Stimulated activated naive CD8-positive, alpha-beta T cell treated with anti-CD3 and anti-CD28 coated beads, Interleukin-15, amount 100 ng/mL, for 72 hours (primary cell): ENCODE measurements around the gene DGKB.
A peak's percentile ranks its signal among the peaks of the same experiment; 100 is the strongest.
"Not testable (repeated sequence)": the region's sequence is repeated elsewhere in the genome, so short reads cannot be mapped to it uniquely, and the experiment has no call there.

ENCODE experiments used
- ATAC-seq: fragments of 150-1000 bp; cut with Tn5 transposase; 2 replicates; pipeline ENCODE4 v1.10.0; 2021; ENCODE audit warnings: mild to moderate bottlenecking, moderate library complexity
- DNase-seq, 2 donors: peaks; one replicate each; pipeline ENCODE4 v3.0.0; 2021 to 2022
- H3K27ac Mint-ChIP-seq, 2 donors: one replicate each; pipeline ENCODE4 v1.8.0; 2022; ENCODE audit warnings: mild to moderate bottlenecking in 2 of 2, mixed read lengths in 2 of 2, moderate library complexity in 2 of 2
- H3K27me3 Mint-ChIP-seq: one replicate; pipeline ENCODE4 v1.8.0; 2022; ENCODE audit warnings: mixed read lengths
- H3K4me1 Mint-ChIP-seq: one replicate; pipeline ENCODE4 v1.8.0; 2022; ENCODE audit warnings: mild to moderate bottlenecking, mixed read lengths
- H3K4me3 Mint-ChIP-seq, 2 donors: one replicate each; pipeline ENCODE4 v1.8.0; 2022; ENCODE audit warnings: mild to moderate bottlenecking in 2 of 2, mixed read lengths in 2 of 2, moderate library complexity in 1 of 2
- H3K9me3 Mint-ChIP-seq, 2 donors: one replicate each; pipeline ENCODE4 v1.8.0; 2022; ENCODE audit warnings: mixed read lengths in 2 of 2

Gene DGKB

GRCh38 chr7:14497390-14497789 lies 405.2 kb downstream of the DGKB start:
- Mint-ChIP-seq H3K9me3 (peaks cover 0 to 11% of the 10 kb centered on the region in 2 donors), H3K27ac (no peak overlapping the region), H3K27me3 (no peaks in the 10 kb centered on the region), H3K4me3 (no peak overlapping the region), H3K4me1 (no peaks in the 10 kb centered on the region)
- ATAC-seq (no peak), DNase-seq (no peak)

GRCh38 chr7:14495633-14496032 lies 406.9 kb downstream of the DGKB start:
- ATAC-seq, result no peak
- H3K27me3 Mint-ChIP-seq, result no peaks in the 10 kb centered on the region
- no peak overlapping the region for H3K4me3 Mint-ChIP-seq
- H3K9me3 Mint-ChIP-seq, result no peaks in the 10 kb centered on the region
- no peak for DNase-seq
- H3K4me1 Mint-ChIP-seq, result no peaks in the 10 kb centered on the region
- no peak overlapping the region for H3K27ac Mint-ChIP-seq

GRCh38 chr7:14487701-14488395 lies 414.7 kb downstream of the DGKB start:
- no peak overlapping the region for H3K4me3 Mint-ChIP-seq
- no peak for DNase-seq
- H3K9me3 Mint-ChIP-seq, result no peaks in the 10 kb centered on the region
- no peak for ATAC-seq
- H3K27ac Mint-ChIP-seq, result no peak overlapping the region
- no peaks in the 10 kb centered on the region for H3K4me1 Mint-ChIP-seq
- no peaks in the 10 kb centered on the region for H3K27me3 Mint-ChIP-seq

GRCh38 chr7:14483663-14484062 lies 418.9 kb downstream of the DGKB start:
- no peaks in the 10 kb centered on the region for H3K27me3 Mint-ChIP-seq
- DNase-seq (no peak), ATAC-seq (no peak)

GRCh38 chr7:14480281-14480680 lies 422.3 kb downstream of the DGKB start:
- ATAC-seq (no peak), DNase-seq (no peak)
- H3K27me3 Mint-ChIP-seq, result no peaks in the 10 kb centered on the region
- no peak overlapping the region for H3K4me3 Mint-ChIP-seq
- no peaks in the 10 kb centered on the region for H3K9me3 Mint-ChIP-seq
- no peak overlapping the region for H3K27ac Mint-ChIP-seq
- H3K4me1 Mint-ChIP-seq, result no peaks in the 10 kb centered on the region

More at GRCh38 chr7:14483663-14484062, 418.9 kb downstream of the DGKB start:
- H3K27ac Mint-ChIP-seq, result no peak overlapping the region
- H3K4me1 Mint-ChIP-seq, result no peaks in the 10 kb centered on the region
- H3K4me3 Mint-ChIP-seq, result no peak overlapping the region
- H3K9me3 Mint-ChIP-seq, result no peaks in the 10 kb centered on the region

GRCh38 chr7:14478834-14479510 lies 423.6 kb downstream of the DGKB start:
- H3K27ac Mint-ChIP-seq, result no peak overlapping the region
- ATAC-seq (no peak), DNase-seq (no peak)
- H3K4me1 Mint-ChIP-seq, result no peaks in the 10 kb centered on the region
- H3K4me3 Mint-ChIP-seq, result no peak overlapping the region
- H3K27me3 Mint-ChIP-seq, result no peaks in the 10 kb centered on the region
- no peaks in the 10 kb centered on the region for H3K9me3 Mint-ChIP-seq

GRCh38 chr7:14461716-14462115 lies 440.8 kb downstream of the DGKB start:
- H3K27me3 Mint-ChIP-seq, DNase-seq, H3K4me1 Mint-ChIP-seq, H3K27ac Mint-ChIP-seq, H3K9me3 Mint-ChIP-seq, ATAC-seq, H3K4me3 Mint-ChIP-seq: not testable (repeated sequence)

- not testable (repeated sequence) for H3K4me3 Mint-ChIP-seq, DNase-seq, ATAC-seq, H3K9me3 Mint-ChIP-seq, H3K27me3 Mint-ChIP-seq, H3K27ac Mint-ChIP-seq, H3K4me1 Mint-ChIP-seq
These were observed 443.7 kb downstream of the DGKB start for GRCh38 chr7:14458846-14459245.

GRCh38 chr7:14457568-14458453 lies 444.7 kb downstream of the DGKB start:
- ATAC-seq (no peak), DNase-seq (peak; percentile 12 to 17)
- no peaks in the 10 kb centered on the region for H3K27me3 Mint-ChIP-seq
- no peaks in the 10 kb centered on the region for H3K4me1 Mint-ChIP-seq
- no peak overlapping the region for H3K4me3 Mint-ChIP-seq
- H3K27ac Mint-ChIP-seq, result no peak overlapping the region
- no peaks in the 10 kb centered on the region for H3K9me3 Mint-ChIP-seq

GRCh38 chr7:14449291-14449690 lies 453.3 kb downstream of the DGKB start:
- Mint-ChIP-seq H3K9me3 (peaks cover 7 to 9% of the 10 kb centered on the region in 2 donors), H3K4me1 (peaks cover 11% of the 10 kb centered on the region), H3K4me3 (no peak overlapping the region), H3K27ac (no peak overlapping the region), H3K27me3 (no peaks in the 10 kb centered on the region)
- DNase-seq (no peak), ATAC-seq (no peak)

- H3K9me3 Mint-ChIP-seq, result peaks cover 7 to 9% of the 10 kb centered on the region in 2 donors
- no peaks in the 10 kb centered on the region for H3K27me3 Mint-ChIP-seq
- ATAC-seq, result peak; percentile 94
- no peak overlapping the region for H3K4me3 Mint-ChIP-seq
- H3K4me1 Mint-ChIP-seq, result peaks cover 11% of the 10 kb centered on the region
- DNase-seq, result peak; percentile 2 to 36
- H3K27ac Mint-ChIP-seq, result no peak overlapping the region
These were observed 455.7 kb downstream of the DGKB start for GRCh38 chr7:14446829-14447228.

GRCh38 chr7:14446219-14446618 lies 456.3 kb downstream of the DGKB start:
- Mint-ChIP-seq H3K27me3 (no peaks in the 10 kb centered on the region), H3K4me3 (no peak overlapping the region), H3K4me1 (peaks cover 11% of the 10 kb centered on the region), H3K27ac (no peak overlapping the region), H3K9me3 (peaks cover 7 to 9% of the 10 kb centered on the region in 2 donors)
- no peak for DNase-seq
- no peak for ATAC-seq

GRCh38 chr7:14438366-14438765 lies 464.2 kb downstream of the DGKB start:
- H3K27me3 Mint-ChIP-seq, result no peaks in the 10 kb centered on the region
- H3K4me1 Mint-ChIP-seq, result no peaks in the 10 kb centered on the region
- H3K27ac Mint-ChIP-seq, result no peak overlapping the region

GRCh38 chr7:14436878-14437277 lies 465.7 kb downstream of the DGKB start:
- Mint-ChIP-seq H3K27me3 (no peaks in the 10 kb centered on the region), H3K27ac (no peak overlapping the region), H3K4me3 (no peak overlapping the region), H3K4me1 (no peaks in the 10 kb centered on the region), H3K9me3 (peaks cover 0 to 6% of the 10 kb centered on the region in 2 donors)
- DNase-seq (no peak), ATAC-seq (no peak)

More at GRCh38 chr7:14438366-14438765, 464.2 kb downstream of the DGKB start:
- Mint-ChIP-seq H3K9me3 (no peaks in the 10 kb centered on the region), H3K4me3 (no peak overlapping the region)
- ATAC-seq (no peak), DNase-seq (no peak)

GRCh38 chr7:14432924-14433323 lies 469.6 kb downstream of the DGKB start:
- ATAC-seq (no peak), DNase-seq (no peak)
- H3K4me3 Mint-ChIP-seq, result no peak overlapping the region
- peaks cover 7 to 11% of the 10 kb centered on the region in 2 donors for H3K9me3 Mint-ChIP-seq
- H3K27ac Mint-ChIP-seq, result no peak overlapping the region
- no peaks in the 10 kb centered on the region for H3K4me1 Mint-ChIP-seq
- no peaks in the 10 kb centered on the region for H3K27me3 Mint-ChIP-seq

GRCh38 chr7:14430926-14431325 lies 471.6 kb downstream of the DGKB start:
- Mint-ChIP-seq H3K27ac (no peak overlapping the region), H3K4me1 (no peaks in the 10 kb centered on the region), H3K4me3 (no peak overlapping the region), H3K27me3 (no peaks in the 10 kb centered on the region), H3K9me3 (peaks cover 15% of the 10 kb centered on the region in 2 donors)
- DNase-seq, result no peak
- no peak for ATAC-seq
